GM10266 (cell line): ENCODE results near the gene DNMT1.
"Not testable (repeated sequence)": the region's sequence is repeated elsewhere in the genome, so short reads cannot be mapped to it uniquely, and the experiment has no call there.

Experiments used
- DNase-seq: peaks from one replicate; pipeline ENCODE4 v3.0.0; 2012; ENCODE audit errors: extremely low spot score
- CTCF ChIP-seq: IDR thresholded peaks from 2 replicates; pipeline ENCODE4 v1.5.1; 2012; ENCODE audit warnings: mild to moderate bottlenecking, low read depth; ENCODE audit not compliant: control insufficient read depth, insufficient read depth; ENCODE audit errors: missing control alignments

DNMT1 gene

GRCh38 chr19:10182076-10182475 is 12.7 kb downstream of the DNMT1 start:
- no peak for DNase-seq
- TF ChIP-seq CTCF = no peak

- TF ChIP-seq CTCF = no peak
- no peak for DNase-seq
These were observed 14.3 kb downstream of the DNMT1 start for GRCh38 chr19:10180459-10180858.

GRCh38 chr19:10180024-10180423 is 14.7 kb downstream of the DNMT1 start:
- DNase-seq = not testable (repeated sequence)

- no peak for DNase-seq
- no peak for TF ChIP-seq CTCF
These were observed 21.2 kb downstream of the DNMT1 start for GRCh38 chr19:10173527-10173926.

- TF ChIP-seq CTCF = no peak
- DNase-seq = no peak
These were observed 26.3 kb downstream of the DNMT1 start for GRCh38 chr19:10168386-10168948.

GRCh38 chr19:10167459-10167858 is 27.3 kb downstream of the DNMT1 start:
- no peak for TF ChIP-seq CTCF
- DNase-seq = no peak

- not testable (repeated sequence) for DNase-seq
These were observed 28.3 kb downstream of the DNMT1 start for GRCh38 chr19:10166501-10166900.

- no peak for DNase-seq
- no peak for TF ChIP-seq CTCF
These were observed 28.7 kb downstream of the DNMT1 start for GRCh38 chr19:10166046-10166445.
